Peyer's patch (tissue), 4 donors: ENCODE measurements around the gene MPG. TPM values are rescaled to one million over a fixed set of nuclear protein-coding genes. Genes with fewer than 3 reads are reported as not detected.

Source experiments
- DNase-seq, 3 donors: peaks; one replicate each; pipeline ENCODE4 v3.0.0-alpha.2; 2017 to 2019
- H3K27ac ChIP-seq, 4 donors: fragments of 200-600 bp; sonication (generic); one replicate each; pipeline ENCODE4 v1.5.1; 2016 to 2019
- H3K27me3 ChIP-seq, 2 donors: fragments of 200-600 bp; sonication (generic); one replicate each; pipeline ENCODE4 v1.5.1; 2019
- H3K36me3 ChIP-seq, 3 donors: fragments of 200-600 bp; sonication (generic); one replicate each; pipeline ENCODE4 v1.5.1; 2016 to 2019
- H3K4me1 ChIP-seq, 4 donors: fragments of 200-600 bp; sonication (generic); one replicate each; pipeline ENCODE4 v1.5.1; 2016 to 2019
- H3K4me3 ChIP-seq, 4 donors: fragments of 200-600 bp; sonication (generic); 1 replicate in 3 of 4; 2 replicates in 1 of 4; pipeline ENCODE4 v1.5.1; 2016 to 2019; ENCODE audit warnings: mild to moderate bottlenecking in 1 of 4
- H3K9me3 ChIP-seq, 4 donors: fragments of 200-600 bp; sonication (generic); one replicate each; pipeline ENCODE4 v1.5.1; 2016 to 2019; ENCODE audit warnings: mild to moderate bottlenecking in 1 of 4
- POLR2A ChIP-seq, 2 donors: fragments of 450-650 bp; IDR thresholded peaks; one replicate each; pipeline ENCODE4 v1.5.1; 2017; ENCODE audit warnings: antibody characterized with exemption in 2 of 2, mild to moderate bottlenecking in 2 of 2, moderate library complexity in 2 of 2
- total RNA-seq, 4 donors: library from RNA; depleted of rRNA; stranded (reverse); fragments of >200 nt; gene quantifications; one replicate each; pipeline ENCODE4 v1.1.0, GENCODE V29; 2016
- TF ChIP-seq, protein P1 (sequence below), 6 experiments: fragments of 450-650 bp in 4 of 6; fragments of 200-600 bp in 2 of 6; sonication (generic) in 1 of 6; IDR thresholded peaks; one replicate each; pipeline ENCODE4 v1.5.1; 2017 to 2019; ENCODE audit warnings: antibody characterized with exemption in 6 of 6, mild to moderate bottlenecking in 3 of 6, moderate library complexity in 1 of 6

MPG gene
- total RNA-seq, 4 donors from 2014 or later, result 21.5 to 63.4 (median 44.7) TPM

GRCh38 chr16:104355-104754, 26.3 kb downstream of the MPG start:
- no peaks in the 10 kb centered on the region for H3K27me3 ChIP-seq
- no peak overlapping the region for H3K27ac ChIP-seq
- DNase-seq, result no peak
- H3K4me1 ChIP-seq, result no peaks in the 10 kb centered on the region
- H3K4me3 ChIP-seq, result no peak overlapping the region
- peaks cover 0 to 14% (median 0%) of the 10 kb centered on the region in 3 donors for H3K36me3 ChIP-seq
- no peaks in the 10 kb centered on the region for H3K9me3 ChIP-seq
- no peak for TF ChIP-seq POLR2A (IDR thresholded peaks at IDR 0.05)
- TF ChIP-seq, protein P1, sequence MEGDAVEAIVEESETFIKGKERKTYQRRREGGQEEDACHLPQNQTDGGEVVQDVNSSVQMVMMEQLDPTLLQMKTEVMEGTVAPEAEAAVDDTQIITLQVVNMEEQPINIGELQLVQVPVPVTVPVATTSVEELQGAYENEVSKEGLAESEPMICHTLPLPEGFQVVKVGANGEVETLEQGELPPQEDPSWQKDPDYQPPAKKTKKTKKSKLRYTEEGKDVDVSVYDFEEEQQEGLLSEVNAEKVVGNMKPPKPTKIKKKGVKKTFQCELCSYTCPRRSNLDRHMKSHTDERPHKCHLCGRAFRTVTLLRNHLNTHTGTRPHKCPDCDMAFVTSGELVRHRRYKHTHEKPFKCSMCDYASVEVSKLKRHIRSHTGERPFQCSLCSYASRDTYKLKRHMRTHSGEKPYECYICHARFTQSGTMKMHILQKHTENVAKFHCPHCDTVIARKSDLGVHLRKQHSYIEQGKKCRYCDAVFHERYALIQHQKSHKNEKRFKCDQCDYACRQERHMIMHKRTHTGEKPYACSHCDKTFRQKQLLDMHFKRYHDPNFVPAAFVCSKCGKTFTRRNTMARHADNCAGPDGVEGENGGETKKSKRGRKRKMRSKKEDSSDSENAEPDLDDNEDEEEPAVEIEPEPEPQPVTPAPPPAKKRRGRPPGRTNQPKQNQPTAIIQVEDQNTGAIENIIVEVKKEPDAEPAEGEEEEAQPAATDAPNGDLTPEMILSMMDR (IDR thresholded peaks at IDR 0.05), result no peak

DNA sequence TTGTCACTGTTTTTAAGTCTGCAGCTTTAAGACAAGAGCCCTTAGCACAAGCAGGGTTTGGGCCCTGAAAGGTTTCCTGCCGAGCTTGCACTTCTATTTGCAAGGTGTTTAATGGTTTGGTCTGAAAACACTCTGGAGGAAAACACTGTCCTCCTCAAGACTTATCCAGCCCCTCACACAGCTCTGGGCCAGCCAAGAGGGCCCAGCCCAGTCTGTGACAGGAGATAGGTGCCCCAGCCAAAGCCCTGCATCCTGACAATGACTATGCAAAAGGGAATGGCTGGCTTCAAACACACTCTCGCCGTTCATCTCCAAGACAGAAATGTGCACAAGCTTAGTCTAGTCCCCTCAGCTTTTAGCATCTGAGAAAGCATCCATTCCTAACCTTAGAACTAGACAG, 26.9 kb downstream of the MPG start:
- H3K36me3 ChIP-seq, result peaks cover 0 to 20% (median 0%) of the 10 kb centered on the region in 3 donors
- no peak for DNase-seq
- H3K27ac ChIP-seq, result no peak overlapping the region
- no peak overlapping the region for H3K4me3 ChIP-seq
- no peaks in the 10 kb centered on the region for H3K27me3 ChIP-seq
- no peaks in the 10 kb centered on the region for H3K9me3 ChIP-seq
- no peak for TF ChIP-seq POLR2A (IDR thresholded peaks at IDR 0.05)
- TF ChIP-seq, protein P1 (IDR thresholded peaks at IDR 0.05), result no peak
- no peaks in the 10 kb centered on the region for H3K4me1 ChIP-seq

DNA sequence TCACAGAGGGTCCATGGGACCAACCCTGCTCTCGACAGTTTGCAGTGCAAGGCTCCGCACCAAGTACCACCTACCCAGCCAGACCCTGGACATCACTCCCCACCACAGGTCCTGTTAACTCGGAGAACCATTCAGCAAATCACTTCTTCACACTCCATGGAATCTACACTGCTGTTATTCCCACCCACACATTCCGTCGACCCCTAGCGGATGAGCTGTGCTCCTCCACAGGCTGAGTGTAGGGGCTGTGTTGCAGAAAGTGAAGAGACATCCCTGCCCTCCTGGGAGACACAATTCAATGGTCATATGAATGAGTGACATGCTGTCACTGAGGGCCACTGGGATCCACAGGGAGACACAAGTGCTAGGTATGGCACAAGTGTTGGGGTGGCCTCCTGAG, 27.5 kb downstream of the MPG start:
- no peaks in the 10 kb centered on the region for H3K27me3 ChIP-seq
- H3K27ac ChIP-seq, result no peak overlapping the region
- H3K36me3 ChIP-seq, result peaks cover 0 to 26% (median 0%) of the 10 kb centered on the region in 3 donors
- no peak overlapping the region for H3K4me3 ChIP-seq
- DNase-seq, result no peak
- no peaks in the 10 kb centered on the region for H3K9me3 ChIP-seq
- TF ChIP-seq POLR2A (IDR thresholded peaks at IDR 0.05), result no peak
- TF ChIP-seq, protein P1 (IDR thresholded peaks at IDR 0.05), result no peak
- no peaks in the 10 kb centered on the region for H3K4me1 ChIP-seq

DNA sequence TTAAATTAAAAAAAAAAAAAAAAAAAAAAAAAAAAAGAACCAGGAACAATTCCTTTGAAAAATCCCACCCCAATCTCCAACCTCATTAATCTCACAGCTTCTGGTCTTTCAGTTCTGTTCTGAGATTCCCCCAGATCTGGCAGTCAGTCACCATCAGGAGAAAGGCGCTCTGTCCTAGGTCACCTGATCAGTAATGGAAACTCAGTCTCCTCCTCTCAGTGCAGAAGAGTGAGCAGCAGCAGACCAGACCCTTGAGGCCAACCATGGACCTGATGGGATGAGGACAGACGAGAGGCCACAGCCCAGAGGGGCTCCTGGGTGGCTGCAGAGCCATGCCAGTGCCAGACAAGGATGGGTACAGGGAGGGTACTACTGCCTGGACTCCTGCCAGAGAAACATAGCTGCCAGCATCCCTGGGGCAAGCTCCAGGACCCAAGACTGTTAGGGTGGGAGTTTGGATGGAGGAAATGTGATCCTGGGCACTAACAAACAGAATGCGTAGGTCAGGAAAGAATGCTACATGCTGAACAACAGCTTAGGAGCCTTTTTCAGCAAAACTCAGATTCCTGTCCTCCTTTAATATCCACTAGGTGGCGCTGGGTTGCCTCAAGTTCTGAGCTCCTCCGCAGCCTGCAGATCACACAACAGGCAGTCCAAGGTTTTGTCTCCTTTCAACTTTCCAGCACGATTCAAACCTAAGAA, 28.7 kb downstream of the MPG start:
- Histone ChIP-seq H3K9me3 (no peaks in the 10 kb centered on the region), H3K4me1 (no peaks in the 10 kb centered on the region), H3K27me3 (no peaks in the 10 kb centered on the region), H3K27ac (no peak overlapping the region), H3K36me3 (peaks cover 0 to 29% (median 0%) of the 10 kb centered on the region in 3 donors), H3K4me3 (no peak overlapping the region)
- DNase-seq, result peak in 2 of 3 donors; percentile 46 to 83
- TF ChIP-seq, protein P1 (IDR thresholded peaks at IDR 0.05), result peak; percentile 63 to 85 (median 80)
- TF ChIP-seq POLR2A (IDR thresholded peaks at IDR 0.05), result no peak

- Histone ChIP-seq H3K4me1 (no peaks in the 10 kb centered on the region), H3K4me3 (no peak overlapping the region), H3K27me3 (no peaks in the 10 kb centered on the region), H3K36me3 (peaks cover 0 to 30% (median 0%) of the 10 kb centered on the region in 3 donors), H3K27ac (no peak overlapping the region), H3K9me3 (no peaks in the 10 kb centered on the region)
- no peak for DNase-seq
- TF ChIP-seq, protein P1 (IDR thresholded peaks at IDR 0.05), result no peak
- TF ChIP-seq POLR2A (IDR thresholded peaks at IDR 0.05), result no peak
Observed at GRCh38 chr16:112153-112840, 34.3 kb downstream of the MPG start.
